Glomerular endothelial cell (primary cell): ENCODE data around the gene STX5. TPM values are rescaled to one million over a fixed set of nuclear protein-coding genes. Genes with fewer than 3 reads are reported as not detected.
"Not testable (repeated sequence)": the region's sequence is repeated elsewhere in the genome, so short reads cannot be mapped to it uniquely, and the experiment has no call there.

Source experiments
- DNase-seq: peaks from one replicate; pipeline ENCODE4 v3.0.0-alpha.2; 2011; ENCODE audit warnings: low read depth, low spot score; ENCODE audit errors: extremely low read depth
- total RNA-seq: library from RNA; depleted of rRNA; stranded (reverse); fragments of >200 nt; gene quantifications from 2 replicates; pipeline ENCODE4 v1.2.3, GENCODE V29; 2015

Gene STX5
- total RNA-seq, 1 donor from 2014 or later: 36.7 TPM

DNA sequence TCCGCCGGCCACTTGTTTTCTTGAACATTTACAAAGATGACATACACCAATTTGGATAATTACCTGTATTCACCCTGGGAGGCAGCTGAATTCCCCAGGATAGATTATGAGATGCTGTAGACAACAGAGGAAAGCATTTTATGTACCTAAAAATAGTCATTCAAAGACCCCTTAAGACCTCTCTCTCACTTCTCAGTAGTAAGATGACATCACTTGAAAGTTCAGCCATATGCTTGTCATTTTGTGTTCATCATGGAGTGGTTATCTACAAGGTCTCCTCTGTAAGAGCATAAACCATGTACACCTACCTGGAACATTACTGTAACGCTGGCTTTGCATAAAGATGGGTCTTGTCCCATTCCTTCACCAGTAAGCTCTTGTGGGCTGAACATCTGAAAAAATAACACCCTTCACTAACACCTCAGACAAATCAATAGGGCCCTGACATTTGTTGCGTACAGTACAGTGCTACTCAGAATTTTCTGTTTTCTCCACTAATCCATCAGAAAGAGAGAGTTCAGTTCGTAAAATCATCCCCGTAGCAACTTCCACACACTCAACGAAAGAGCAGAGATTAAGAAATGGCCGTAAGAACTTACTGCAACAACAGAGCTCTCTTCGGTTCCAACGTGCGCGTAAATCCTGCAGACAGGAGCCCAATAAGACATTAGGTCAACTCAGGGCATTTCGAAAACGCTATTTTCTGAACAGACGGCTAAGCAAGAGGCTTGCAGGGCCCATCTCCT, 23.1 kb upstream of the STX5 start:
- DNase-seq: no peak

DNA sequence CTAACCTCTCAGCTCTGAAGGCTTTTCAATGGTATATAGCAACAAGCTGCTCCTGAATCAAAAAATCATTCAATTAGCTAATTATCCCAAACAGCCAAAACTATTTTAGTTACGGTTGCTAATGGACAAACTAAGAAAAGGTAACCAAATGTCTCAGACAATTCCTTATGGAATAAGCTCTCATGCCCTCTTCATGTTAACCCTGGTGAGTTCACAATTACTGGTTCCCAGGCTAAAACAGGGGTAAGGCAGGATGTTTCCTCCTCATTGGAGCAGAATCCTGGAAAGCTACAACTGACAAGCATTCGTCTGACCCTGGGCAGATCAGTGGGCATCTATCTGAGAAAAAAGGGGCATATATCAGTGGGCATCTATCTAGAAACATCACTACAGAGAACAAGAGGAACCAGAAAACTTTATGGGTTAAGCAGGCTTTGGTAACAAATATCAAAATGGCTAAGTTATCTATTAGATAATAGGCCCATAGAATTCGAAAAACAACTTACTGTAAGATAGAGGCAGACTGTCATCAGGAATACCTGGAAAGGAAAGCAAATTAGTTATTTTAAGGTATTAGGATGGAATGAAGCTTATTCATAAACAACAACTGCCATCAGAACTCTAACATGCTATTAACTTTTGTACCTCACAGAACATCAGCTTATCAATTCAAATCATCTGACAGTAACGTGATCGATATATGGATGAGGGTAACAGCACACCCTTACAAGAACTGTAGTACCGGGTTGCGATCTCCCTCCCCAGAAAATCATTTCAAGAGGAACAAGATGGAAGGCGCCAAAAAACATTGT, 22.4 kb upstream of the STX5 start:
- DNase-seq: no peak

- no peak for DNase-seq
These were observed 21.6 kb upstream of the STX5 start for GRCh38 chr11:62853279-62853965.

- no peak for DNase-seq
These were observed 20.8 kb upstream of the STX5 start for GRCh38 chr11:62852523-62853188.

- DNase-seq: no peak
These were observed 20.1 kb upstream of the STX5 start for GRCh38 chr11:62851807-62852522.

DNA sequence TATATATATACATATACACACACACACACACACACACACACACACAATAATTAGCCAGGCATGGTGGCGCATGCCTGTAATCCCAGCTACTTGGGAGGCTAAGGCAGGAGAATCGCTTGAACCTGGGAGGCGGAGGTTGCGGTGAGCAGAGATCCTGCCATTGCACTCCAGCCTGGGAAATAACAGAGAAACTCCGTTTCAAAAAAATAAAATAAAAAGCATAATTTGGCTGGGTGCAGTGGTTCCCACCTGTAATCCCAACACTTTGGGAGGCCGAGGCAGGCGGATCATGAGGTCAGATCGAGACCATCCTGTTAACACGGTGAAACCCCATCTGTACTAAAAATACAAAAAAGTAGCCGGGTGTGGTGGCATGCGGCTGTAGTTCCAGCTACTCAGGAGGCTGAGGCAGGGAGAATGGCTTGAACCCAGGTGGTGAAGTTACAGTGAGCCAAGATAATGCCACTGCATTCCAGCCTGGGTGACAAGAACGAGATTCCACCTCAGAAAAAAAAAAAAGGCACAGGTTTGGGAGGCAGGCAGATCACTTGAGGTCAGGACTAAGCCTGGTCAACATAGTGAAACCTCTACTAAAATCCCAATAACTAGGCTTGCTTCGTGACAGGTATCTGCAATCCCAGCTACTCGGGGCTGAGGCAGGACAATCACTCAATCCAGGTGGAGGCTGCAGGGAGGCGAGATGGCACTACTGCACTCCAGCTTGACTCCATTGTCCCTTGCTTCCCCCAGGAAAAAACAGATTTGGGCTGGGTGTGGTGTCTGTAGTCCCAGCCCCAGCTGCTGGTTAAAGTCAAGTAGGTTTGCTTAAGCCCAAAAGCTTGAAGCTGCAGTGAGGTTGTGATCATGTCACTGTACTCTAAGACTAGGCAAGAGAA, 19.3 kb upstream of the STX5 start:
- no peak for DNase-seq

DNA sequence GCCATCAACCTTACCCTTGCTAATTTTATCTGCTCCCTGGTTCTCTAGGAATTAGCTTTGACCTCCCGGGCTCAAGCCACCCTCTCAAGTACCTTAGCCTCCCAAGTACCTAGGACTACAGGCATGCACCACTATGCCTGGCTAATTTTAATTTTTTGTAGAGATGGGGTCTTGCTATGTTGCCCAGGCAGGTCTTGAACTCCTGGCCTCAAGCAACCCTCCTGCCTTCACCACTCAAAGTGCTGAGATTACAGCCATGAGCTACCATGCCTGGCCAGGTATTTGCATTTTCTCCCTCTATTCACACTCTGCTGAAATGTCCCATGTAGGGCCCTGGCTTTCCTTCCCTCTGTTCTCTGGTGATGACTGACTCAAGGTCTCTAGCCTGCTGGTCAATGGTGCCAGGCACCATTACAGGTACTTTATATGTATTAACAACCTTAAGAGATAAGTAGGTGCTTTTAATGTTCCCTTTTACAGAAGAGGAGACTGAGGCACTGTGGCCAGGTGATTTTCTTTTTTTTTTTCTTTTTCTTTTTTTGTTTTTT, 16.0 kb upstream of the STX5 start:
- no peak for DNase-seq

- no peak for DNase-seq
These were observed 14.3 kb upstream of the STX5 start for GRCh38 chr11:62846177-62846576.

DNA sequence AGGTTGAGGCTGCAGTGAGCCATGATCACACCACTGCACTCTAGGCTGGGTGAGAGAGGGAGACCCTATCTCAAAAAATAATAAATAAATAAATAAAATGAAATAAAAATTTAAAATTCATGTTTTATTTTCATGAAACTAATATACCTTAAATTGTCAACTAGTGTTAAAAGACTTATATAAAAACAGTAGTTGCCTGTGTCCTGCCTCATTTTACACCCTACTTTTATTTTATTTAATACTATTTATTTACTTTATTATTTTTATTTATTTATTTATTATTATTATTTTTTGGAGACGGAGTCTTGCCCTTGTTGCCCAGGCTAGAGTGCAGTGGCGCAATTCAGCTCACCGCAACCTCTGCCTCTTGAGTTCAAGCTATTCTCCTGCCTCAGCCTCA, 12.3 kb upstream of the STX5 start:
- no peak for DNase-seq

GRCh38 chr11:62843466-62843865, 11.6 kb upstream of the STX5 start:
- no peak for DNase-seq

DNA sequence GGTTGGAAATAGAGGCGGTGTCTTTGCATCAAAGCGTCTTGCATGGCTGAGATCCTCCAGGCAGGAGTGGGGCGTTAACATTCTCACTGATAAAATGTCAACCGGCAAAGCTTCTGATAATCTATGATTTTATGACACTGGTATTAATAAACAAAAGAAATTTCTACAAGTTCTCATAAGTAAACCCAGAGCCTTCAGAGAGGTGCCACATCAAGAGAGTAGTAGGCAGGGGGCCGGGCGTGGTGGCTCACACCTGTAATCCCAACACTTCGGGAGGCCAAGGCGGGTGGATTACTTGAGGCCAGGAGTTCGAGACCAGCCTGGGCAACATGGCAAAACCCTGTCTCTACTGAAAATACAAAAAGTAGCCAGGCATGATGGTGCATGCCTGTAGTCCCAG, 11.0 kb upstream of the STX5 start:
- DNase-seq: not testable (repeated sequence)

GRCh38 chr11:62842171-62842741, 10.4 kb upstream of the STX5 start:
- no peak for DNase-seq

DNA sequence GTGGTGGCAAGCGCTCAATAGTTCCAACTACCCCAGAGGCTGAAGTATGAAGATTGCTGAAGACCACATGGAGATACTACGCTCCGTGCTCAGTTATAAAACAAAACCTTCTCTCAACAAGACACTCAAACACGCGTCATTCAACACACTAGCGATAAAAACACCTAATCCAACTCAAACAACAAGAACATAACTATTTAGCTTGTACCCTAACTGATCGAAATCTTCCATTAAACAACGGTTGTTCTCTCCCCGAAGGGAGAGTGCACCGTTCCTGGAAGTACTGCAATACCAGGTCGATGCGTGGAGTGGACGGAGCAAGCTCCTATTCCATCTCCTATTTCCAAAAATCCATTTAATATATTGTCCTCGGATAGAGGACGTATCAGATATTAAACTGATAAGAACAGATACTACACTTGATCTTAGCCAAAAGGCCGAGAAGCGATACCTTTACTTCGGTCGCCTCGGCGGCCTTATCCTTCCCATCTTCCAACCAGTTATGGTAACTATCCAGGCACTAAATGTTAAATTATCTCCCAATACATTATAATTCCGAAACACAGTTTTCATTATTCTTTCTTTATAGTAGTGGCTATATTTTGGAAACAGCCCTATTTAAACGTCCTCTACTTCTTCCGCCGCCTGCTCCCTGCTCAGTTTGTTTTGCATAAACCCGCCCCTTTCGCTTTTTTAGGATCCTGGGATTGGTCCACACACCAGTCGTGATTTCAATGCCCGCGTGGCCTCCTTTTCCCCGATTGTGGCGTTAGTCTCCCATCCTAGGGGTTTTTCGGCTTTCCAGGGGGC, 9.7 kb upstream of the STX5 start:
- peak; percentile 98 for DNase-seq

GRCh38 chr11:62840721-62841360, 9.0 kb upstream of the STX5 start:
- DNase-seq: not testable (repeated sequence)

GRCh38 chr11:62839050-62839945, 7.4 kb upstream of the STX5 start, which contains the start of gene WDR74:
WDR74 (minus strand) TSS chr11:62839590; CDS start chr11:62839570, 20 bp downstream.
- no peak for DNase-seq

DNA sequence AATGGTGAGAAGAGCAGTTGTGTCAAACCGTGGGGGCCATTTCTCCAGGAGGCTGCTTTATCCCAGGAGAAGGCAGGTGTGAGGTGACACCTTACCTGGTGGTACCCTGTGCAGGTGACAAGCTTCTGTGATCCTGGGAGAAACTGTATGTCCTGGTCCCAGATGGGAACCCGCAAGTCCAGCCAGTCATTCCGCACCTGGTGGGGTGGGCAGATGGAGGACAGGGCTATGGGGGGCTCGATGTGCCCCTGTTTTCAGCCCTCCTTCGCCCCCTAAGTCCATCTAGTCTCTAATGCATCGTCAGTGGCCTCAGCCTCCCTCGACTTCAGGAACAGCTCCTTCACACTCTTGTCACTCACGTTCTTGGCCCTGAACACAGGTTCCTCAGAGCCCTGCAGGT, 3.5 kb upstream of the STX5 start:
- DNase-seq: no peak
